GM19328 (cell line): ENCODE results near the gene WIPF3.

Experiments
- ATAC-seq: cut with Tn5 transposase; IDR thresholded peaks from one replicate; pipeline ENCODE4 v1.9.1; 2021; ENCODE audit warnings: mild to moderate bottlenecking, moderate library complexity; ENCODE audit not compliant: unreplicated experiment

WIPF3 gene

DNA sequence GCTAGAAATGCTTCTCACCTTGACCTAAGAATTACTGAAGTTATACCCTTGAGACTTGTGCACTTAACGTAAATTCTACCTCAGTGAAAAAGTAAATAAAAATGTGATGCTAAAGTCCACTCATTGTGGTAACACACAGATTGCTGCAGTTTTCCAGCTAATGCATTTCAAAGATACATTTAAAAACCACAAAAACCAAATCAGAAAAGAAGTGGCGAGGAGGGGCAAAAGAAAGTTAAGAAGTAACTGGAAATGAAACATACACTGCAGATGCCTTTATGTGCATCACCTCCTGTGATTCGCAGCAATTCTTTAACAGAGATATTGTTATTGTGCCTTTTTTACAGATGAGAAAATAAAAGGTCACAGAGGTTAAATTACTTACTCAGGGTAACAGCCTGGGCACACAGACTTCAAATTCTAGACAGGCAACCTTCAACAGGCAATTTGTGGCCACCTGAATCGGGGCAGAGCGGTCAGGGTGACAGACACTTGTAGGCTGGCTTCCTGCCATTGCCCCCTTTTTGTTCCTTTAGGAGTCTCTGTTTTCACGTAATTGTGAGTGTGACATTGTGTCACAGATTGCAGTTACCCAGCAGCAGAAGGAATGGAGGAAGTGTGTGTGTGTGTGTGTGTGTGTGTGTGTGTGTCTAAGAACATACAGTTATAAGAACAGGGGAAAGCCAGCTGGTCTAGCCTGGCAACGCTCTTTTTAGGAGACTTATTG is 1.9 kb downstream of the WIPF3 start:
- no peak for ATAC-seq

DNA sequence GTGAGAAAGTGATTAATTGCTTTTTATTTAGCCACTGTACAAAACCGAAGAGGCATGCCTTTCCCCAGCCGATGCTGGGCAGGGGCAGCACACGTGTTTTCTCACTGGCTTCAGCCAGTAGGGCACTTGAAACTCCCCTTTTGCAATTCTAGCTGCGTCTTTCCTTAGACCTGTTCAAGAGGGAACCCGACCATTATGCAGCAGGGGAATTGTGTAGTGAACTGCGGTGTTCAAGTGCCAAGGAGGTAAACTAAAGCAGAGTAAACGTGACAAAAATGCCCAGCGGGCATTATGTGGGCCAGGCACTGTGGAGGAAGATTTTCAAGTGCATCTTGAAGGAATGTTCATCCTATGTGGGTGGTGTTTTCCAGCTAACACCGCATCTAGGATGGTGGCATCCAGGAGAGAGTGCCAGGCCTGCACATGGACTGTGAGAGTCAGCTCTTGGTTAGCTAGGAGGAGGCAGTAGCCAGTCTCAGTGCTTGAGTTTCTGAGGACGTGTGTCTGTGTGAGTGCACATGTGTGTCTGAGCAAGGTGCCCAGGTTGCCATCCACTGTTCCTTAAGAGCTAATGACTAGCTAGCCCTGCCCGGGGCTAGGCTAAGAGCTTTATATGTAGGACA is 3.3 kb downstream of the WIPF3 start:
- no peak for ATAC-seq

DNA sequence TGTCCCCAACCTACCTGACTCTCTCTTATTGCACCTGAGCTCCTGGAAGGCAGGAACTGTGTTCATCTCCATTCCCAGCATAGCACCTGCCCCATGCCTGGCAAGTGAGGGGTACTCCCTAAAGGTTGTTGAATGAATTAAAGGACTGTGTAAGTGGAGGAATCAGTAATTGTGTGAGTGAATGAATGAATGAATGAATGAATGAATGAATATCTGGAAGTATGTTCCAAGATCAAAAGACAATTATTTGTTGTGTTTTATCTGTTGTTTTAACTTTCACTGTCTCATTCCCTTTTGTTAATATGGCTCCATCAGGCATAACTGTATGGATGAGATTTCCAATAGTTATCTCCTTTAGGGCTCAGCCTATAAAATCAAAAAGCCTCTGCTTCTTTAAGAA is 4.0 kb downstream of the WIPF3 start:
- no peak for ATAC-seq

DNA sequence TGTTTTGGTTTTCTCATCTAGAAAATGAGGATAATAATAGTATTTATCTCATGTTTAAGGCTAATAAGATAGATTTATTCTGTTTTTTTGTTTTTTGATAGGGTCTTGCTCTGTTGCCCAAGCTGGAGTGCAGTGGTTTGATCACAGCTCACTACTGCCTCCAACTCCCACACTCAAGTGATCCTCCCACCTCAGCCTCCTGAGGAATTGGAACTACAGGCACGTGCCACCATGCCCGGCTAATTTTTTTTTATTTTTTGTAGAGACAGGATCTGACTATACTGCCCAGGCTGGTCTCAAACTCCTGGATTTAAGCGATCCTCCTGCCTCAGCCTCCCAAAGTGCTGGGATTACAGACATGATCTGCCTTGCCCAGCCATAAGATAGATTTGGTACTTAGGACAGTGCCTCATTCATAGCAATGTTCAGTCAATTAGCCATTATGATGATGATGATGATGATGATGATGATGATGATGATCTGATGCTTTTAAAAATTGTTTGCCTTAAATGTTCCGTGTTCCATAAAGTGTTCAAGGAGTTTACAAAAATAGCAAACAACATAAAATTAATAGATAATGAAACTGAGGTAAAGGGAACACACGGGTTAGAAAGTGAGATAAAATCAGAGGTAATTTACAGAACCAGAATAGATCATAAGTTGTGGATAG is 4.6 kb downstream of the WIPF3 start:
- no peak for ATAC-seq

DNA sequence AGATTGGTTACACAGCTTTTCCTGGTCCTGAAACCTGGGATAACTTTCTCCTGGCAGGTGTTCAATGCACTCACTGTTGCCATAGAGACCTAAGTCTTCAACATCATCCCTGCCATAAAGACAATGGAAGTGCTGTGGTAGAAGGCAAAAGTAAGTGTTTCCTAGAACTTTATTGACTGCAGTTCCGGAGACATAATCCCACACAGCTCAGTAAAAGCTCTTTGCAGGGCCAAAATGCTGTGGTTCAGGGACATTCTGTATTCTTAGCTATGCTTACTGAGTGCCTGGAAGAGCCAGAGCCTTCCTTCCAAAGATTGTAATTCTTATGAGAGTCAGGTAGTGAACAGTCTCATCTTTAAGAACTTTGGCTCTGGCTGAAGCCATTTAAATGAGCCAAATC is 5.3 kb downstream of the WIPF3 start:
- no peak for ATAC-seq

DNA sequence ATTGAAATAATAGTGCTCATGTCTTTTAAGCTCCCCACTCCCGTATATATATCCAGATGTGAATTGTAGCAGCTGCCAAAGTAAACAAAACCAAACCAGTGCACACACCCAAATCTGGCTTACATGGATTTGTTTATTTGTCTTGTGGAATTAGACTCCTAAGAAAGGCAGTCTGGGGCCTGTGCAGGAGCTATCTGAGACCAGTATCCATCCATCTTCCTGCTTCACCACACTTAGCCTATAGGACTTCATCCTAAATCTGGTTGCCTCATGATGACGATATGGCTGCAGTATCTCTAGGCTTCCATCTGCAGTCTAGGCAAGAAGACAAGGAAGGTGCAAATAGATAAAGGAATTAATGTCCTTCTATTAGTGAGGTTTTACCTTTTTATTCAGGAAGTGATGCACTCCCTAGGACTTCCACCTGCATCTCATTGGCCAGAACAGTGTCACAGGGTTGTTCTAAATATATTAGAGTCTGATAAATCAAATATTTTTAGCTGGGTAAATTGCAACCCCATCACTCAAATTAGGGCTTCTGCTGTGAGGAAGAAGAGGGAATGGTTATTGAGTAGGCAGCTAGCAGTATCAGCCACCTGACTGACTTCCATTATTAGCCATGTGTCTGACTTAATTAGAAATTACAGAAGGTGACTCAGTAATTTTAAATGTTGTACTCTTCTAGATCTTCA is 6.0 kb downstream of the WIPF3 start:
- no peak for ATAC-seq

DNA sequence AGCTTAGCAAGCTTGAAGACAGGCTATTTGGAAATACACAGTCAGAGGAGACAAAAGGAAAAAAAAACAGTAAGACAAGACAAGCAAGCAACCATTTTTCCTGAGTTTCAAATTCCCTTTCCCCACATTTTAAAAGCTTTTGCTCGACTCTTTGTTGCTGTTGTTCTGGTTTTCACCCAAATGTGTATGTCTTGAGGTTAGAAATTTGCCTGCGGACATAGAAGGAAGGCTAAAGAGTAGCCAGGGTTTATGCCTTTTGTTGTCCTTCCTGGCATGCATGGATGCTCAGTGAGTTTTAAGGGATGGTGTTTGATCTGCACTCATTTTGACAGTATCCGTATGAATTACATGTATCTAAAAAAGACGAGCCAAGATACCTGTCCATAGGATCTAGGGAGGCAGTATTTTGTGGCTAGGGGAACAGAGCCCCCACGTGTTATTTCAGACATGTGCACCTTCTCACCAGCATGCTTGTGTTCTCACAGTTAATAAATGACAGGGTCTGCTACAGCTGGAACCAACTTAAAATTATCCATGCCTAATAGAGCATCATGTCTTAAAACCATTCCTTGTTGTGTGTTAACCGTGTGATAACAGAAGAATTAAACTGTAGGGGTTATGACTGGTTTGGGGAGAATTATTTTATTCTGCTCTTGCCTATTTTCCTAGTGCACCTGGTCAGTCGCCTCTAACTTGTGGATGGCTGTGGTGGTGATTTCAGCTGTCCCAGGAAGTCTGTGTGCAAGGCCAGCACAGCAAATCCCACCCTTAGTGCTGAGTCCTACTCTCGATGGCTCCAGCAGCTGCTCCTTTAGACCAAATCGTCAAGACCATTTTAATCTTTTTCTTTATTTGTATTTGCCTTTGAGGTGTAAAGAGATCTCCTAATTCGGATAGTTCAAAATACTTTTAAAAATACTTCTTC is 9.1 kb downstream of the WIPF3 start:
- no peak for ATAC-seq

DNA sequence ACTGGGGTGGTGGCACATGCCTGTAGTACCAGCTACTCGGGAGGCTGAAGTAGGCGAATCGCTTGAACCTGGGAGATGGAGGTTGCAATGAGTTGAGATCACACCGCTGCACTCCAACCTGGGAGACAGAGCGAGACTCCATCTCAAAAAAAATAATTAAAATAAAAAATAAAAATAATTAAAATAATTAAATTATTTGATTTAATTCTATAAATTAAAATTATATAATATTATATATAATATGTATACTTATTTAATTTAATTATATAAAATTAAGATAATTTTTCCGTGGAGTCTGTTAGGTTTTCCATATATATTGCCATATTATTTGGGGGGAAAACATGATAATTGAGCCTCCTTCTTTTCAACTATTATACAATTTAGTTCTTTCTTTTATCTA is 12.0 kb downstream of the WIPF3 start:
- ATAC-seq, result no peak

DNA sequence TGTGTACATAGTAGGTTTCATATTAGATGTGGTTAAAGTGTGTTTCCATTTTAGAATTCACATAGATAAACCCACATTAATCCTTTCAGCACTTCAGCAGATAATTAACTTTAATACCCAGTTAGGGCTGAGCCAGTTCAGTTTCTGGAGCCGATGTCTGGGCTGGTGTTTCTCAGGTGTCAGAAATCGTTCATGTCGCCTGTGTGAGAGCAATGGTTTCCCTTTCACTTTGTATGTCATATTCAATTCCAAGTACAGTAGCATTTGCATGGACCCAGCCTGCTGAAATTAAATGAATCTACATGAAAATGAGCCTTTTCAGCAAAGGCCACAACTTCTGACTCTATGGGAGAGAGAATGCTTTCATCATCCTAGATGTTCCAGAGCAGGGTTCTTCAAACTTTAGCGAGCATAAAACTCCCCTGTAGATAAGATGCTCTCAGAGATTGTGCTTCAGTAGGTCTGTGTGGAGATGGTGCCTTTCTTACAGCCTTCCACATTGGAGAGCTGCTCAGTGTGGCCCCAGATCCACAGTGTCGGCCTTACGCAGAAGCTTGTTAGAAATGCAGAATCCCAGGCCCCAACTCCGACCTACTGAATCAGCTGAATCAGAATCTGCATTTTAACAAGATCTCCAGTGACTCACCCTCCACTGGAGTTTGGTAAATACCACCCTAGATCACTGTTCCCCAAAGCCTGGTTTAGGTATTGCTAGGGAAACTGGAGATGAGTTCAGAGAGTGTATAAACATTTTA is 19.6 kb downstream of the WIPF3 start:
- ATAC-seq, result no peak

DNA sequence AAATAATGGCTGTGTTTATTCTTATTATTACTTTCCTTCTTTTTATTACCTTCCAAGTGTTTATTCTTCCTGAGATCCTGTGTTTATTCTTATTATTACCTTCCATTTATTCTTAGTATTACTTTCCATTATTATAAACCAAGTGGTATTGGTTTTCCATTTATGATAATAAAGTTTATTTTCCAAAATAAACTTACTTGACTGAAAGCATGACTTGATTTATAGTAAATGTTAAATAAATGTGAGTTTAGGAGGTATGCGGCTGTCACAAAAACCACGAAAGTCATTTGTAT is 20.2 kb downstream of the WIPF3 start:
- no peak for ATAC-seq

DNA sequence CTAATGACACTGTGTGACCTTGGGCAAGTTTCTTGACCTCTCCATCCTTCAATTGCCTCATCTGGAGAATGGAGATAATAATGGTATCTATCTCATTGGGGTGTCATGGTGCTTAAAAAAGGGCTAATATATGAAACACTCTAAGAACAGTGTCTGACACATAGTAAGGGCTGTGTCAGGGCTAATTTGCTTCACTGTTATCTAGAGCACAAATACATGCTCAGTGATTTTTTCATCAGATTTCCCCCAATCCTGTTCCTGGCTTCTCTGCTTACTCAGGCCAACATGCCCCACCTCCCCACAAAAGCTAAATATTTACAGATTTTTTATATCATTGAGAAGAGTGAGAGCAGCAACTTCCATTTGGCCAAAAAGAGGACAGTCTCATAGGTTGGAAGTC is 20.6 kb downstream of the WIPF3 start:
- ATAC-seq, result no peak

DNA sequence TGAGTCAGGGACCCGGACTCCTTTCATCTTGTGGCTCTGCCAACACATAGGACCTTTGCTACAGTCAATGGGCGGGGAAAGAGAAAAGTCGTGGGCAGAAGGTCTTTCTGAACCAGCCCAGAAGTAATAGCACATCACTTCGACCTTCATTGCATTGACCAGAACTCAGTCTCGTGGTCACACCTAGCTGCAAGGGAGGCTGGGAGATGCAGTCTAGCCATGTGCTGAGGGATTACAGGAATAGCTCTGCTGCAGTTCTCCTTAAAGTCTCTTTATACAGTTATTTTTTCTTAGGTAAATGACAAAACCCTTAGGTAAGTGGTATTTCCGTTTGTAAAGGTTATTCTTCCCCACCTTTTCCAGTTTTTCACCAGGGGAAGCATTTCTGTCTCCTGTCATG is 25.4 kb downstream of the WIPF3 start:
- ATAC-seq, result no peak

DNA sequence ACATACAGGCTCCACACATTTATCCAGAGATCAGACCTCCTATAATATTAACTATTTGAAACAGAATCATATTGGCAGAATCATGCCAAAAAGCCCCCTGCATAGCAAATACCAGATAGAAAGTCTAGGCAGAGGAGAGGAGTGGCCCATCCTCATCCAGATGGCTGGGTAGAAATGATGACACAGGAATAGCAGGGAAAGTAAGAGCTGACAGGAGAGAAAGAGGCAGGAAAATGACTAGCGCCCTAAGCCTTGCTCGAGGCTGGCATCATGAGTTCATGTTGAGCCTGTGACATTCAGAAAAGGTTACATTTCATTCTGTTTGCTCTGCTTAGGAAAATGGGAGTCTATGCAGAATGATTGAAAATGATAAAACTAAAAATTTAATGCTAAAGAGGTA is 27.6 kb downstream of the WIPF3 start:
- ATAC-seq, result no peak

DNA sequence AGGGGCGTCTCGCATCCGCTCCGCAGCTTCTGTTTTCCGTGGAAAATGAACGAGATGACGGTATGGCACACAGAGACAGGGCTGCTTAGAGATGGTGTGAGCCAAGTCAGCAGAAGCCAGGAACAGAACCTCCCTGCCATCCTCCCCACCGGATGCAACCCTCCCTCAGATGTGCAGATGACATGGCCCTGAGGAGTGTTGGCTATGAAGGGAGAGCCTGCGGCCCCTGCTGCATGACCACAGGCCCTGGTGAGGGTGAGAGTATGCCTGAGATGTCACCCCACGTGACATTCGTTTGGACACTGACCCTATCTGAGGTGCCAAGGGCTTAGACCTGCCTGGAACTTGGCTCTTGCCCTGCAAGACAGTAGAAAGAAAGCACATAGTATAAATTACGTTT is 29.4 kb downstream of the WIPF3 start:
- no peak for ATAC-seq

DNA sequence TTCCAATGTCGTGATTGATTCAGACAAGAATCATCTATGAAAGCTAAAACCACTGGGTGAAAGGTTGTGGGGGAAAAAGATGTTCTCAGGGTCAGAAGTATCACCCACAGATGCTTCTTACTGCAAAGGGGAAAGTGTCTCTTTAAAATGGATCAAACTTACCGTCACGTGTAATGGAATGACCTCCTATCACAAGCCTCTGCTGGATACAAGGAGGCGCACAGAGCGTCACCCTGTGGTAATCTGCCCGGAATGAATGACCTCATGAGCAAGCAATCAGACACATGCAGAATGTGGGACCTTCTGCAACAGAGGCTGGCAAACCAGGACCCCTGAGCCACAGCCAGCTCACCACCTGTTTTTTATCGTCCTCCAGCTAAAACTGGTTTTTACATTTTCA is 33.0 kb downstream of the WIPF3 start:
- ATAC-seq, result no peak

DNA sequence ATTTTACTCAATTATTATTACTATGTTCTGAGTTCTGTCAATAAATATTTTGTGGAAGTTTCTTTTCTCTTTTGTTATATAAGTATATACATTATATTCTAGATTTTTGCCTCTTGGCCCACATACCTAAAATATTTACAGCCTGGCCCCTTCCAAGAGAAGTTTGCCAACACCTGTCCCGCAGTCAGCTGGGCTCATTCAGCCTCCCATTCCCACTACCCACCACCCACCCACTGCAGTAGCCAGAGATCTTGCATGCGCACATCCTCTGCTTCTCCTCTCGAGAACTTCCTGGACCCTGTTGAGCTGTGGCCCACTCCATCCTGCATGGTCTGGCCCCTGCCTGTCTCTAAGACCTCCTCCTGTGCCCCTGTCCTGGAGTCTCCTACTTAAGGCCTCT is 33.6 kb downstream of the WIPF3 start:
- no peak for ATAC-seq

DNA sequence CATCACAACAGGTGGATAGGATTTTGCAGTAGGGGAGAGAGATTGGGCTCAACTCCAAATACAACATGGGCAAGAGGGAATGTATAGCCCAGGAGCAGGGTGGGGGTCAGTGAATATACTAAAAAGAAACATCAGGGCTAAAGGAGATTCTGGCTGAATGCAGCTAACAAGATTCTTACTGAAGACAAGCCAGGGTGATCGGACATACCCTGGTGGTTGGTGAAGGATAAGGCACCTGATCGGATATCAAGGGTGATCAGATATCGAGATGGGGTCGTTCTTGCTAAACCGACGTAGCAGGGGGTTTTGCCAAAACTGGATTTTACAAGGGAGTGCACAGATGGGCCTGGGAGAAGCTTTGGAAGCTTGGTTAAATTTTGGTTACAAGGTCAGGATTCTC is 34.4 kb downstream of the WIPF3 start:
- no peak for ATAC-seq

DNA sequence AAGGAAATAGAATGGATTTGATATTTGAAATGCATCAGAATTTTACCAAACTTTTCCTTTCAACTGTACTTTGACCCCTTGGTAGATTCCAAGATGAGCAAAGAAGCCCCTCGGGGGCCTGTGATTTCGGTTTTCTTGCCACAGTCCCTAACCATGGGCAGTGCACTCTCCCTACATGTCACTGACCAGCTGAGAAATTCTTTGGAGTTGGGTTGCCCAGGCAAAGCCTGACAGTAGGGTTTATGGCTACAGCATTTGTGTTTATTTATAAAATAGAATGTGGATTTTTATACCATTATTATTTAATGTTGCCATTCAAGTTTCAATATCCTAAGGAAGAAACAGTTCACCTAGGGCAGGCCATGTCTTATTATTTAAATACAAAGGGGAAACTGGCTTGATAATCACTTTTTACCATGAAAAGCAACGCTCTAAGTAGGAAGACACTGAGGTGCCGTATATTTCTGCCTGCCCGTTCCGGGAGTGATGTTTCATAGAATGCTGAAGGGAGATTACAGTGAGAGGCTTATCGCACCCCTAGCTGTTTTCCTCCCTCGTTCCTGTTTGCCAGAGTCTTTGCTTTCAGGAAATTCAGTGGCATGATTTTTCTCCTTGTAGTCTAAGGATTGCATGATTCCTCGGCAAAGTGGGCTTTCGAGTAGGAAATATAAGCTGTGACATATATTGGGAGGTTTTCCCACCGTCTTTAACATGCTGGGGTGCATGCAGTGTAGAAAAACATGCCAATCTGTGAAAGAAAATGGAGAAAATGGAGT is 35.8 kb downstream of the WIPF3 start:
- ATAC-seq, result no peak

DNA sequence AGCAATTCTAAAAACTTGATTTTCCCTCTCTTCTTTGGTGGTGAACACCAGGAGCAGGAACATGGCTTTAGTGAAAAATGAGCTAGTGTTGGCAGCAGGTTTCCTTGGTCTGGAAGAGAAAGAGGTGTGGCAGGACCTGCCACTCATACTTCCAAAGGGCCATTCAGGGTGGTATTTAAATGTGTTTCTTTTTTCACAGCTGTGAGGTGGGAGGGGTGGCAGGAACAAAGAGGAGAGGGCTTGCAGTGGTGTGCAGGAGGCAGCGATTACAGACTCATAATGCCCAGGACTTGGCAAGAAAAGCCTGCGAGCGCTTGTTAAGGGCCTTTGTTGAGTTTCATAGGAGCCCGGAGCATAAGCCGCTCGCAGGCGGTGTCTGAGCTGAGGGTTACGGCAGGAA is 36.8 kb downstream of the WIPF3 start:
- no peak for ATAC-seq

DNA sequence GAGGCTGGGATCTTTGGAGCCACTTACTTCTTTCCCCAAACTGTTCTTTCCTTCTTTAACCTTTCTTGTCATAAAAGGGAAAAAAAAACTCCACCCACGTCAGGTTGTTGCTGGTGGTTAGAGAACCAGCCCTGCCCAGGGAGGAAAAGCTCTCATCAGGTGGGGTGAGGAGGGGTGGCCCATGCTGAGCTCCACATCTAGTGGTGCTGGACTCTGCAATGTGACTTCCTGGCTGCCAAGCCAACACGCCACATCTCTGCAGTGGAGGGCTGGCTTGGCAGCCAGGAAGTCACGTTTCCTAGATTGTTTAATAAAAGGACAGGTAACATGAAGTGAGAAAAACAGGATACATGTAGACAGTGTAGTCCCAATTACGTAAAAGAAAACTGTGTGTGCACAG is 37.4 kb downstream of the WIPF3 start:
- no peak for ATAC-seq
